ENCODE results near the gene SFT2D3. TPM values are rescaled to one million over a fixed set of nuclear protein-coding genes. Genes with fewer than 3 reads are reported as not detected.

Gene SFT2D3
- total RNA-seq, 1 donor: 5.8 TPM

DNA sequence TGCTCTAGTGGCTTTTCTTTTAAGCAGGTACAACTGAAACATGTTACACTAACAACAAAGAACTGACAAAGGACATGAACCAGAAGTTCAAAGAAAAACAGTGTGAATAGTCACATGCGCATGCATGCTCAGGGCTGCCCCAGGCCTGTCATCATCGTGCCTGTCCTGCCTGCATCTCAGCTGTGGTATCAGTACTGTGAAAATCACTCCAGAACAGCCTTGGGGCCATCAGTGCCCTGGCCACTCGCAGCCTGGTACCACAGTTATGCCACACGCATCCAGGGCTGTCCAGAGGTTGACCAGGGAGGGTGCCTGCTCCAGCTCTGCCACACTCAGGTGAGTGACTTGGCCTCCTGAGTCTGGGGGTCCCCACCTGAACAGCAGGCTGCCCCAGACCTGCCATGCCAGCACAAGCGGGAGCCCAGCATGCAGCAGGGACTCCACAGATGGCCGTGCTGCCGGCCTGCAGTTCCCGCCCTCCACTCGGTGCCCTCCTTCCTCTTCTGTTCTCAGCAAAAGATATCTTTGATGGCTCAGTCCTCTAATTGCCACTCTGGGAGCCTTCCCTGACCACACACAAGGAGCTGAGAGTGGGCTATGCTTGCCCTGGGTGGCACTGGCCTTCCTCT lies 38.2 kb upstream of the SFT2D3 start:
- TF ChIP-seq, protein P1, sequence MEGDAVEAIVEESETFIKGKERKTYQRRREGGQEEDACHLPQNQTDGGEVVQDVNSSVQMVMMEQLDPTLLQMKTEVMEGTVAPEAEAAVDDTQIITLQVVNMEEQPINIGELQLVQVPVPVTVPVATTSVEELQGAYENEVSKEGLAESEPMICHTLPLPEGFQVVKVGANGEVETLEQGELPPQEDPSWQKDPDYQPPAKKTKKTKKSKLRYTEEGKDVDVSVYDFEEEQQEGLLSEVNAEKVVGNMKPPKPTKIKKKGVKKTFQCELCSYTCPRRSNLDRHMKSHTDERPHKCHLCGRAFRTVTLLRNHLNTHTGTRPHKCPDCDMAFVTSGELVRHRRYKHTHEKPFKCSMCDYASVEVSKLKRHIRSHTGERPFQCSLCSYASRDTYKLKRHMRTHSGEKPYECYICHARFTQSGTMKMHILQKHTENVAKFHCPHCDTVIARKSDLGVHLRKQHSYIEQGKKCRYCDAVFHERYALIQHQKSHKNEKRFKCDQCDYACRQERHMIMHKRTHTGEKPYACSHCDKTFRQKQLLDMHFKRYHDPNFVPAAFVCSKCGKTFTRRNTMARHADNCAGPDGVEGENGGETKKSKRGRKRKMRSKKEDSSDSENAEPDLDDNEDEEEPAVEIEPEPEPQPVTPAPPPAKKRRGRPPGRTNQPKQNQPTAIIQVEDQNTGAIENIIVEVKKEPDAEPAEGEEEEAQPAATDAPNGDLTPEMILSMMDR (IDR thresholded peaks at IDR 0.05; ENCODE audit: extremely low read depth, low read depth, low read length): no peak
- Histone ChIP-seq H4K20me1 (ENCODE audit: insufficient read depth, low read length) (peaks cover 4% of the 10 kb centered on the region), H3K4me1 (ENCODE audit: insufficient read depth, low read length) (no peaks in the 10 kb centered on the region), H3K4me2 (ENCODE audit: insufficient read depth, low read length) (no peak overlapping the region), H3K79me2 (ENCODE audit: insufficient read depth, low read length) (no peaks in the 10 kb centered on the region), H3K9me3 (ENCODE audit: low read depth, low read length) (no peaks in the 10 kb centered on the region), H3K4me3 (ENCODE audit: insufficient read depth, low read length) (no peak overlapping the region), H3K27ac (ENCODE audit: low read depth, low read length) (no peak overlapping the region), H3K36me3 (ENCODE audit: insufficient read depth, low read length) (no peaks in the 10 kb centered on the region), H2AFZ (ENCODE audit: low read length) (no peak overlapping the region), H3K27me3 (ENCODE audit: insufficient read depth, low read length) (peaks cover 49% of the 10 kb centered on the region)
- peak; percentile 90 for DNase-seq (ENCODE audit: insufficient read length, low spot score, missing footprints)

DNA sequence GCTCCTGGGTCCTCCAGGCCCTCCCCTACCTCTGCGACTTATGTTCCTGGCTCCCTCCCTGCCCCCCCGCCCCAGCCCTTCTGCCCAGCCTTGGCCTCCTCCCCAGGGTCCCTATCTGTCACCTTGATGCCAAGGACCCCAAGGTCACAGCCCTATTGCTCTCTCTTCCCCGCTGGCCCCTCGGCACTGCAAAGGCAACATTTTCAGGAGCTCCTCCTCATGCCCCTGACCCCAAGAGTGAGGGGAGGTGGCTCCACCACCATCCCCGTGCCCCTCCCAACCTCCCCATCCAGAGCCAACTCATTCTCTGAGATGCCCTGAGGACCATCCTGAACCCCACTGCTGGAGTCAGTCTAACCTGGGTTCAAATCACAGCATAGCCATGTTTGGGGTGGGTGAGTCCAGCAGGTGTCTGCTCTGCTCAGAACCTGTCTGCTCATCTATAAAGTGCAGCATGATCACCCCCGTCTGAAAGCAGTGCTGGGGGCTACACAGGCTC lies 37.7 kb upstream of the SFT2D3 start:
- TF ChIP-seq, protein P1 (IDR thresholded peaks at IDR 0.05; ENCODE audit: extremely low read depth, low read depth, low read length): no peak
- Histone ChIP-seq H3K4me1 (ENCODE audit: insufficient read depth, low read length) (no peaks in the 10 kb centered on the region), H3K4me3 (ENCODE audit: insufficient read depth, low read length) (no peak overlapping the region), H2AFZ (ENCODE audit: low read length) (no peak overlapping the region), H3K4me2 (ENCODE audit: insufficient read depth, low read length) (no peak overlapping the region), H3K9me3 (ENCODE audit: low read depth, low read length) (no peaks in the 10 kb centered on the region), H3K36me3 (ENCODE audit: insufficient read depth, low read length) (no peaks in the 10 kb centered on the region), H3K27ac (ENCODE audit: low read depth, low read length) (no peak overlapping the region), H3K27me3 (ENCODE audit: insufficient read depth, low read length) (peaks cover 49% of the 10 kb centered on the region), H3K79me2 (ENCODE audit: insufficient read depth, low read length) (no peaks in the 10 kb centered on the region), H4K20me1 (ENCODE audit: insufficient read depth, low read length) (peaks cover 4% of the 10 kb centered on the region)
- peak; percentile 44 for DNase-seq (ENCODE audit: insufficient read length, low spot score, missing footprints)

DNA sequence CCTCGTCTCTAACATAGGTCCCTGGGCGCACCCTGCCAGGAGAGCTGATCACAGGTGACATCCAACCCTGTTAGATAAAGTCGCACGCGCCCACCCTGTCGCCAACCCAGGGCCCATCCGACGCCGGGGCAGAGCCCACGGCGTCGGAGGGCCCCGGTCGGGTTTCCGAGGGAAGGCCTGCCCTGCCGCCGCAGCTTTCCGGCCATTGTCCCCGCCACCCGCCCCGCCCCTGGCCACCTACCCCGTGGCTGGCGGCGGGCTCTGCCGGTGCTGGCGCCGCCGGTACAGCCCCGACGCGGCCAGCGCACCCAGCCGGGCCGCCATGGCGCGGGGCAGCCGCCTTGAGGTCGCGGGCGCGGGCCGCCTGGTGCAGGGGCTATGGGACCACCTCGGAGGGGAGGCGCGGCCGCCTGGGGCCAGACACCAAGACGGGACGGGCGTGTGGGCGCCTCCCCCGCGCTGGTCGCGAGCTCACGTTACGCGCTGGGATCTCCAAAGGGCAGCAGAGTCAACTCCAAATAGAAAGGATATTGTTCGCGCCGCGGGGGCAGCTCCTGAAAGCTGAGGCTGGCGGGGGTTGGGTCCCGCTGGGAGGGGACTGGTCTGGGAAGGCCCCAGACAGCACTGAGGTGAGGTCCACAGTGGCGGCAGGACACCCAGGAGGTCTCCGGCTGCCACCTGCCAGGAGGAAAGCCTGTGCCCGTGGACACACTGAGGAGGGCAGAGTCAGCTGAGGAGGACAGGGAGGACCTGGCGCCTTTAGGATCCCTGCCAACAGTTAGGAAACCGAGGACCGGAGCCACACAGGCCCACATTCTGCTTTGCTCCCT lies 37.0 kb upstream of the SFT2D3 start:
- no peaks in the 10 kb centered on the region for H3K4me1 ChIP-seq (ENCODE audit: insufficient read depth, low read length)
- H3K4me2 ChIP-seq (ENCODE audit: insufficient read depth, low read length): peak overlapping the region; percentile 51
- no peak overlapping the region for H2AFZ ChIP-seq (ENCODE audit: low read length)
- H4K20me1 ChIP-seq (ENCODE audit: insufficient read depth, low read length): peaks cover 4% of the 10 kb centered on the region
- TF ChIP-seq, protein P1 (IDR thresholded peaks at IDR 0.05; ENCODE audit: extremely low read depth, low read depth, low read length): no peak
- DNase-seq (ENCODE audit: insufficient read length, low spot score, missing footprints): peak; percentile 90
- peaks cover 49% of the 10 kb centered on the region for H3K27me3 ChIP-seq (ENCODE audit: insufficient read depth, low read length)
- no peaks in the 10 kb centered on the region for H3K79me2 ChIP-seq (ENCODE audit: insufficient read depth, low read length)
- peak overlapping the region; percentile 35 for H3K4me3 ChIP-seq (ENCODE audit: insufficient read depth, low read length)
- H3K9me3 ChIP-seq (ENCODE audit: low read depth, low read length): no peaks in the 10 kb centered on the region
- H3K36me3 ChIP-seq (ENCODE audit: insufficient read depth, low read length): no peaks in the 10 kb centered on the region
- no peak overlapping the region for H3K27ac ChIP-seq (ENCODE audit: low read depth, low read length)

DNA sequence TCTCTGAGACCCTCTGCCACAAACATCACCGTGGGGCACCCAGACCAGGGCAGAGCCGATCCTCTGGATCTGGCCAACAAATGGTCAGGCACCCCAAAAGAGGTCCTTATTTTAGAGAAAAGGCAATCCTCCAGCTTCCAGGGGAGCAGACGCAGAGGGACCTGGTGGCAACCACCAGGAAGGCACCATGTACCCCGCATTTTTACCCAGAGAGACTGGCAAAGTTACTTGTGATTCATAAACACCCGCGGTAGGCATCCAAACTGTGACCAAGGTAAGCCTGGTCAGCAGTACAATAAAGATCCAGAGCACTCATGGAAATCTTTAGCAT lies 36.4 kb upstream of the SFT2D3 start:
- peak; percentile 85 for DNase-seq (ENCODE audit: insufficient read length, low spot score, missing footprints)
- H3K36me3 ChIP-seq (ENCODE audit: insufficient read depth, low read length): no peaks in the 10 kb centered on the region
- no peaks in the 10 kb centered on the region for H3K79me2 ChIP-seq (ENCODE audit: insufficient read depth, low read length)
- no peak overlapping the region for H3K27ac ChIP-seq (ENCODE audit: low read depth, low read length)
- H3K9me3 ChIP-seq (ENCODE audit: low read depth, low read length): no peaks in the 10 kb centered on the region
- peaks cover 4% of the 10 kb centered on the region for H4K20me1 ChIP-seq (ENCODE audit: insufficient read depth, low read length)
- H3K4me1 ChIP-seq (ENCODE audit: insufficient read depth, low read length): no peaks in the 10 kb centered on the region
- H3K27me3 ChIP-seq (ENCODE audit: insufficient read depth, low read length): peaks cover 49% of the 10 kb centered on the region
- H2AFZ ChIP-seq (ENCODE audit: low read length): no peak overlapping the region
- H3K4me2 ChIP-seq (ENCODE audit: insufficient read depth, low read length): no peak overlapping the region
- H3K4me3 ChIP-seq (ENCODE audit: insufficient read depth, low read length): no peak overlapping the region
- TF ChIP-seq, protein P1 (IDR thresholded peaks at IDR 0.05; ENCODE audit: extremely low read depth, low read depth, low read length): no peak

Data from osteoblast (primary cell).